Neural cell (in vitro differentiated cells): Measurements from ENCODE around the gene ZNF444. TPM values are rescaled to one million over a fixed set of nuclear protein-coding genes. Genes with fewer than 3 reads are reported as not detected.
"Not testable (repeated sequence)": the region's sequence is repeated elsewhere in the genome, so short reads cannot be mapped to it uniquely, and the experiment has no call there.

Experiments
- H2AFZ ChIP-seq: fragments of 200-600, 300-800 bp; sonication (generic), shearing (Covaris generic); 2 replicates; pipeline ENCODE4 v1.6.0; 2014; ENCODE audit warnings: low read depth, mild to moderate bottlenecking, antibody characterized with exemption, low read length, moderate library complexity
- H3F3A ChIP-seq: fragments of 200-600 bp; shearing (Covaris generic); 2 replicates; pipeline ENCODE4 v1.6.1; 2016; ENCODE audit warnings: mild to moderate bottlenecking, moderate library complexity, mixed read lengths, antibody characterized with exemption, low read length; ENCODE audit not compliant: insufficient read depth, poor library complexity, severe bottlenecking
- H3K27ac ChIP-seq: fragments of 200-600, 300-800 bp; sonication (generic), shearing (Covaris generic); 2 replicates; pipeline ENCODE4 v1.5.1; 2014; ENCODE audit warnings: mild to moderate bottlenecking, low read length, moderate library complexity
- H3K27me3 ChIP-seq: fragments of 300-800, 200-600 bp; sonication (generic), shearing (Covaris generic); 2 replicates; pipeline ENCODE4 v1.6.0; 2014; ENCODE audit warnings: mild to moderate bottlenecking, low read depth, low read length, moderate library complexity; ENCODE audit not compliant: insufficient read depth
- H3K36me3 ChIP-seq: fragments of 300-800, 200-600 bp; sonication (generic), shearing (Covaris generic); 2 replicates; pipeline ENCODE4 v1.5.1; 2014; ENCODE audit warnings: mild to moderate bottlenecking, antibody characterized with exemption, low read length, moderate library complexity; ENCODE audit not compliant: insufficient read depth
- H3K4me2 ChIP-seq: fragments of 300-800, 200-600 bp; sonication (generic), shearing (Covaris generic); 2 replicates; pipeline ENCODE4 v1.6.0; 2014; ENCODE audit warnings: mild to moderate bottlenecking, low read length
- H3K4me3 ChIP-seq: fragments of 300-800, 200-600 bp; sonication (generic), shearing (Covaris generic); 2 replicates; pipeline ENCODE4 v1.5.1; 2014; ENCODE audit warnings: mild to moderate bottlenecking, low read length, moderate library complexity
- H3K79me2 ChIP-seq: fragments of 200-600 bp; shearing (Covaris generic); replicated peaks from 2 replicates; pipeline ENCODE4 v1.6.0; 2014; ENCODE audit warnings: mild to moderate bottlenecking, low read length, moderate library complexity; ENCODE audit not compliant: insufficient read depth
- H3K9ac ChIP-seq: fragments of 300-800, 200-600 bp; sonication (generic), shearing (Covaris generic); 2 replicates; pipeline ENCODE4 v1.6.1; 2016; ENCODE audit warnings: mild to moderate bottlenecking, low read length, mixed read lengths
- H3K9me2 ChIP-seq: fragments of 200-600 bp; shearing (Covaris generic); 2 replicates; pipeline ENCODE4 v1.6.1; 2016; ENCODE audit warnings: mild to moderate bottlenecking, low read length, mixed read lengths; ENCODE audit not compliant: insufficient read depth
- H3K9me3 ChIP-seq: fragments of 200-600, 300-800 bp; sonication (generic), shearing (Covaris generic); 2 replicates; pipeline ENCODE4 v1.6.1; 2016; ENCODE audit warnings: mild to moderate bottlenecking, mixed run types, low read length, moderate library complexity, mixed read lengths
- H4K20me1 ChIP-seq: fragments of 200-600 bp; shearing (Covaris generic); 2 replicates; pipeline ENCODE4 v1.6.1; 2016; ENCODE audit warnings: mild to moderate bottlenecking, mixed run types; ENCODE audit not compliant: insufficient read depth
- EP300 ChIP-seq: fragments of 450-650 bp; conservative IDR thresholded peaks from 2 replicates; pipeline ENCODE4 v1.6.1; 2014; ENCODE audit warnings: antibody characterized with exemption, mild to moderate bottlenecking, moderate library complexity; ENCODE audit not compliant: poor library complexity, severe bottlenecking
- EZH2 ChIP-seq: fragments of 200-600, 300-800 bp; shearing (Covaris generic), sonication (generic); IDR thresholded peaks from 2 replicates; pipeline ENCODE4 v1.6.1; 2014; ENCODE audit warnings: antibody characterized with exemption, low read length, borderline replicate concordance, mild to moderate bottlenecking; ENCODE audit not compliant: insufficient read depth, poor library complexity, severe bottlenecking
- MXI1 ChIP-seq: fragments of 450-650 bp; conservative IDR thresholded peaks from 2 replicates; pipeline ENCODE4 v1.6.1; 2014; ENCODE audit warnings: antibody characterized with exemption, mild to moderate bottlenecking; ENCODE audit not compliant: poor library complexity, severe bottlenecking
- POLR2AphosphoS5 ChIP-seq: IDR thresholded peaks from 2 replicates; pipeline ENCODE4 v1.6.1; 2012
- RAD21 ChIP-seq: fragments of 450-650 bp; conservative IDR thresholded peaks from 2 replicates; pipeline ENCODE4 v1.6.1; 2014; ENCODE audit warnings: antibody characterized with exemption, mild to moderate bottlenecking, moderate library complexity
- SMC3 ChIP-seq: fragments of 450-650 bp; conservative IDR thresholded peaks from 2 replicates; pipeline ENCODE4 v1.6.1; 2014; ENCODE audit warnings: antibody characterized with exemption, mild to moderate bottlenecking, moderate library complexity; ENCODE audit not compliant: poor library complexity
- TAF1 ChIP-seq: IDR thresholded peaks from 2 replicates; pipeline ENCODE4 v1.6.1; 2012; ENCODE audit warnings: low read depth
- polyA plus RNA-seq: library from polyadenylated mRNA; depleted of rRNA; stranded (reverse); fragments of >200 nt; gene quantifications from 2 replicates; pipeline ENCODE4 v1.2.3, GENCODE V29; 2014
- TF ChIP-seq, protein P1 (sequence below): IDR thresholded peaks from 2 replicates; pipeline ENCODE4 v1.6.1; 2012; ENCODE audit warnings: borderline replicate concordance
- TF ChIP-seq, protein P2 (sequence below): fragments of 450-650 bp; IDR thresholded peaks from 2 replicates; pipeline ENCODE4 v1.5.1; 2014; ENCODE audit warnings: antibody characterized with exemption, mild to moderate bottlenecking, moderate library complexity; ENCODE audit not compliant: poor library complexity, severe bottlenecking

Gene ZNF444
- polyA plus RNA-seq, 1 donor from 2014 or later: 45.6 TPM

DNA sequence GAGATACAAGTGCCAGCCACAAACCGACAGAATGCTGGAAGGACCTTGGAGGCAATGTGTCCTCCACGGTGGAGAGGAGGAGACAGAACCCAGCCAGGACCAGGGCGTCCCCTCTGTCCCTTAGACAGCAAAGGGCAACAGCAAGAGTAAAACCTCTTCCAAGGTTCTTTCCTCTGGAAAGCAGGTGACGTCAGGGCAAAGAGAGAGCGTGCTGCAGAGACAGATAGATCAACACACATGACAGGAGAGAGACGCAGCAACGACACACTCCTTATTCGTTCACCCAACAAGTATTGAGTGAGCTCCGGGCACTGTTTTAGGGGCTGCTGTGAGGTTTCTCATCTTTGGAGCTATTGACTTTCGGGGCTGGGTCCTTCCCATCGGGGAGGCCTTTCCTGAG lies 33.5 kb downstream of the ZNF444 start:
- H3K9me2 ChIP-seq: no peaks in the 10 kb centered on the region
- no peaks in the 10 kb centered on the region for H3K36me3 ChIP-seq
- H3K27me3 ChIP-seq: no peaks in the 10 kb centered on the region
- TF ChIP-seq POLR2AphosphoS5: no peak
- no peak for TF ChIP-seq EP300
- TF ChIP-seq, protein P1, sequence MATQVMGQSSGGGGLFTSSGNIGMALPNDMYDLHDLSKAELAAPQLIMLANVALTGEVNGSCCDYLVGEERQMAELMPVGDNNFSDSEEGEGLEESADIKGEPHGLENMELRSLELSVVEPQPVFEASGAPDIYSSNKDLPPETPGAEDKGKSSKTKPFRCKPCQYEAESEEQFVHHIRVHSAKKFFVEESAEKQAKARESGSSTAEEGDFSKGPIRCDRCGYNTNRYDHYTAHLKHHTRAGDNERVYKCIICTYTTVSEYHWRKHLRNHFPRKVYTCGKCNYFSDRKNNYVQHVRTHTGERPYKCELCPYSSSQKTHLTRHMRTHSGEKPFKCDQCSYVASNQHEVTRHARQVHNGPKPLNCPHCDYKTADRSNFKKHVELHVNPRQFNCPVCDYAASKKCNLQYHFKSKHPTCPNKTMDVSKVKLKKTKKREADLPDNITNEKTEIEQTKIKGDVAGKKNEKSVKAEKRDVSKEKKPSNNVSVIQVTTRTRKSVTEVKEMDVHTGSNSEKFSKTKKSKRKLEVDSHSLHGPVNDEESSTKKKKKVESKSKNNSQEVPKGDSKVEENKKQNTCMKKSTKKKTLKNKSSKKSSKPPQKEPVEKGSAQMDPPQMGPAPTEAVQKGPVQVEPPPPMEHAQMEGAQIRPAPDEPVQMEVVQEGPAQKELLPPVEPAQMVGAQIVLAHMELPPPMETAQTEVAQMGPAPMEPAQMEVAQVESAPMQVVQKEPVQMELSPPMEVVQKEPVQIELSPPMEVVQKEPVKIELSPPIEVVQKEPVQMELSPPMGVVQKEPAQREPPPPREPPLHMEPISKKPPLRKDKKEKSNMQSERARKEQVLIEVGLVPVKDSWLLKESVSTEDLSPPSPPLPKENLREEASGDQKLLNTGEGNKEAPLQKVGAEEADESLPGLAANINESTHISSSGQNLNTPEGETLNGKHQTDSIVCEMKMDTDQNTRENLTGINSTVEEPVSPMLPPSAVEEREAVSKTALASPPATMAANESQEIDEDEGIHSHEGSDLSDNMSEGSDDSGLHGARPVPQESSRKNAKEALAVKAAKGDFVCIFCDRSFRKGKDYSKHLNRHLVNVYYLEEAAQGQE: no peak
- no peak for TF ChIP-seq RAD21
- TF ChIP-seq TAF1: no peak
- TF ChIP-seq MXI1: no peak
- TF ChIP-seq, protein P2, sequence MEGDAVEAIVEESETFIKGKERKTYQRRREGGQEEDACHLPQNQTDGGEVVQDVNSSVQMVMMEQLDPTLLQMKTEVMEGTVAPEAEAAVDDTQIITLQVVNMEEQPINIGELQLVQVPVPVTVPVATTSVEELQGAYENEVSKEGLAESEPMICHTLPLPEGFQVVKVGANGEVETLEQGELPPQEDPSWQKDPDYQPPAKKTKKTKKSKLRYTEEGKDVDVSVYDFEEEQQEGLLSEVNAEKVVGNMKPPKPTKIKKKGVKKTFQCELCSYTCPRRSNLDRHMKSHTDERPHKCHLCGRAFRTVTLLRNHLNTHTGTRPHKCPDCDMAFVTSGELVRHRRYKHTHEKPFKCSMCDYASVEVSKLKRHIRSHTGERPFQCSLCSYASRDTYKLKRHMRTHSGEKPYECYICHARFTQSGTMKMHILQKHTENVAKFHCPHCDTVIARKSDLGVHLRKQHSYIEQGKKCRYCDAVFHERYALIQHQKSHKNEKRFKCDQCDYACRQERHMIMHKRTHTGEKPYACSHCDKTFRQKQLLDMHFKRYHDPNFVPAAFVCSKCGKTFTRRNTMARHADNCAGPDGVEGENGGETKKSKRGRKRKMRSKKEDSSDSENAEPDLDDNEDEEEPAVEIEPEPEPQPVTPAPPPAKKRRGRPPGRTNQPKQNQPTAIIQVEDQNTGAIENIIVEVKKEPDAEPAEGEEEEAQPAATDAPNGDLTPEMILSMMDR: no peak
- TF ChIP-seq EZH2: no peak
- TF ChIP-seq SMC3: no peak
- H2AFZ ChIP-seq: no peak overlapping the region
- H3K4me3 ChIP-seq: no peak overlapping the region
- no peak overlapping the region for H3K4me2 ChIP-seq
- no peaks in the 10 kb centered on the region for H3K9me3 ChIP-seq
- no peak overlapping the region for H3K27ac ChIP-seq
- no peaks in the 10 kb centered on the region for H3F3A ChIP-seq
- H3K79me2 ChIP-seq: no peaks in the 10 kb centered on the region
- H4K20me1 ChIP-seq: no peaks in the 10 kb centered on the region
- H3K9ac ChIP-seq: no peak overlapping the region

DNA sequence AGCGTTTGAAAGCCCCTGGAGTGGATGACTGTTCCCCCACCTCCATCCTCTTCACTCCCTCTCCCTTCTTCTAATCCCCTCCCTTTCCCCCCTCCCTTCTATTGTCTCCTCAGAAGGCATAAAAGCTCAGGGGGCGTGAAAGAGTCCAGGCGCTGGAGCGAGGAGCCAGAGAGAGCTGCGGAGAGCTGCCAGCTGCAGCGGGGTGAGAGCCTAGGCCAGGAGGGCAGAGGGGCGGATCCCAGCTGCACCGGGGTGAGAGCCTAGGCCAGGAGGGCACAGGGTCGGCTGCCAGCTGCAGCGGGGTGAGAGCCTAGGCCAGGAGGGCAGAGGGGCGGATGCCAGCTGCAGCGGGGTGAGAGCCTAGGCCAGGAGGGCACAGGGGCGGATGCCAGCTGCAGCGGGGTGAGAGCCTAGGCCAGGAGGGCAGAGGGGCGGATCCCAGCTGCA lies 34.8 kb downstream of the ZNF444 start, which contains the start of gene GALP:
Gene GALP, plus strand, starts transcription at position 148 of the 447 bp plus-strand sequence. CDS start 1,101 bp downstream, outside the sequence.
- not testable (repeated sequence) for H3K27ac ChIP-seq

DNA sequence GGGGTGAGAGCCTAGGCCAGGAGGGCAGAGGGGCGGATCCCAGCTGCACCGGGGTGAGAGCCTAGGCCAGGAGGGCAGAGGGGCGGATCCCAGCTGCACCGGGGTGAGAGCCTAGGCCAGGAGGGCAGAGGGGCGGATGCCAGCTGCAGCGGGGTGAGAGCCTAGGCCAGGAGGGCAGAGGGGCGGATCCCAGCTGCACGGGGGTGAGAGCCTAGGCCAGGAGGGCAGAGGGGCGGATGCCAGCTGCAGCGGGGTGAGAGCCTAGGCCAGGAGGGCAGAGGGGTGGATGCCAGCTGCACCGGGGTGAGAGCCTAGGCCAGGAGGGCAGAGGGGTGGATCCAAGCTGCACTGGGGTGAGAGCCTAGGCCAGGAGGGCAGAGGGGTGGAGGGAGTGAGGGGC lies 35.2 kb downstream of the ZNF444 start:
- H4K20me1 ChIP-seq, H3K9me3 ChIP-seq, H3K4me2 ChIP-seq, H3K27me3 ChIP-seq, H3K36me3 ChIP-seq, H3F3A ChIP-seq, H3K4me3 ChIP-seq, H3K9me2 ChIP-seq, H3K9ac ChIP-seq, H2AFZ ChIP-seq, H3K27ac ChIP-seq, H3K79me2 ChIP-seq: not testable (repeated sequence)

More for the DNA sequence above, 34.8 kb downstream of the ZNF444 start, which contains the start of gene GALP:
- not testable (repeated sequence) for H3F3A ChIP-seq, H3K27me3 ChIP-seq, H3K36me3 ChIP-seq, H3K4me3 ChIP-seq, H4K20me1 ChIP-seq, H3K9me2 ChIP-seq, H2AFZ ChIP-seq, H3K4me2 ChIP-seq, H3K9ac ChIP-seq, H3K79me2 ChIP-seq, H3K9me3 ChIP-seq
